ENCODE results near the gene PNKD. TPM values are rescaled to one million over a fixed set of nuclear protein-coding genes. Genes with fewer than 3 reads are reported as not detected.

Gene PNKD
- total and polyA plus RNA-seq, 2 of the 8 experiments (the other 6 are each of a cell fraction or from before 2014, with no cell fraction given) = 43.9 to 65.4 TPM

DNA sequence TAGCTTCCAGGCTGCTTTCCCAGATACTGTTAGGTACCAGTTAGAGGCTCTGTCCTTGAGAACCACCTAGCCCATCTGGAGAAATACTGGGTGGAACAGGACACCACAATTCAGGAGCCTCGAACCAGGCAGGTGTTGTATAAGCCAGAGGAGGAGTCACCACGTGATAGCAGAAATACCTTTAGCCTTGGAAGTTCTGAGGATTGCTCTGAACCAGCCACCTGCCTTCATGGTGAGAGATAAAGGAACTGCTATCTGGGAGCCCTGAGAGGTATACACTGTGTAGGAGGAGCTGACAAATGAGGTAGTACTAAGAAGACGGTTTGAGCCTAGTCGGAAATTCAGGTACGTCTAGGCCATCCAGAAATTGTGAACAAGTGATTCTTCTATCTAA lies 17.1 kb upstream of the PNKD start:
- Histone ChIP-seq H3K4me1 (replicated peaks in 1 of 4; ENCODE audit: control insufficient read depth in 3 of 4, insufficient read depth in 4 of 4, low read length in 3 of 4) (no peaks in the 10 kb centered on the region), H3K9ac (replicated peaks in 1 of 4; ENCODE audit: extremely low read depth in 1 of 4, low read depth in 3 of 4, low read length in 3 of 4) (no peak overlapping the region), H2BK5ac (ENCODE audit: low read depth, low read length) (no peak overlapping the region), H2BK20ac (ENCODE audit: low read length) (no peak overlapping the region), H2BK12ac (ENCODE audit: low read depth, low read length) (no peak overlapping the region), H3K4me3 (ENCODE audit: extremely low read depth in 1 of 4, insufficient read depth in 2 of 4, low read depth in 3 of 4, low read length in 4 of 4) (no peak overlapping the region), H2AK5ac (ENCODE audit: low read depth, low read length) (no peak overlapping the region), H2BK120ac (replicated peaks; ENCODE audit: low read depth, low read length) (no peak overlapping the region), H3K27me3 (replicated peaks in 1 of 4; ENCODE audit: control insufficient read depth in 3 of 4, extremely low read depth in 1 of 4, insufficient read depth in 3 of 4, low read length in 3 of 4) (no peaks in the 10 kb centered on the region), H4K91ac (replicated peaks; ENCODE audit: insufficient read length, low read length) (no peak overlapping the region), H3K27ac (ENCODE audit: low read depth, low read length) (no peak overlapping the region), H3K4ac (replicated peaks; ENCODE audit: insufficient read length, low read depth, low read length) (no peak overlapping the region), H3K14ac (ENCODE audit: insufficient read length) (no peak overlapping the region), H3K79me1 (ENCODE audit: low read depth, low read length) (no peaks in the 10 kb centered on the region), H2BK15ac (ENCODE audit: low read length) (no peak overlapping the region), H3K9me3 (ENCODE audit: insufficient read depth in 2 of 2, low read depth in 1 of 2, low read length in 1 of 2) (no peaks in the 10 kb centered on the region), H4K8ac (ENCODE audit: extremely low read depth, insufficient read depth, low read length) (no peak overlapping the region), H3K79me2 (ENCODE audit: control insufficient read depth in 1 of 2, insufficient read depth in 2 of 2, low read length in 2 of 2) (no peaks in the 10 kb centered on the region), H3K23me2 (ENCODE audit: low read depth, low read length) (no peaks in the 10 kb centered on the region), H3K23ac (ENCODE audit: insufficient read length) (no peak overlapping the region), H3K56ac (replicated peaks; ENCODE audit: insufficient read length, low read depth, low read length) (no peak overlapping the region), H2AFZ (ENCODE audit: low read length) (no peak overlapping the region), H4K5ac (ENCODE audit: insufficient read length, low read depth, low read length) (no peak overlapping the region), H3K4me2 (ENCODE audit: insufficient read depth in 1 of 2, low read depth in 2 of 2, low read length in 2 of 2) (no peak overlapping the region), H4K20me1 (replicated peaks in 1 of 2; ENCODE audit: control insufficient read depth in 1 of 2, insufficient read depth in 2 of 2, low read length in 2 of 2) (peaks cover 0 to 2% of the 10 kb centered on the region in 2 experiments), H3K36me3 (ENCODE audit: control insufficient read depth in 2 of 4, insufficient read depth in 4 of 4, low read length in 3 of 4) (peaks cover 34 to 76% (median 64%) of the 10 kb centered on the region in 4 experiments), H3K18ac (ENCODE audit: extremely low read depth, low read length) (no peak overlapping the region)
- 85% methylated on average over 5 of the region's 5 CpGs; no CpG with 5 or more reads in 1 of the 2 experiments for WGBS, 2 experiments (ENCODE audit: extremely low coverage in 1 of 2, insufficient coverage in 1 of 2, insufficient read length in 1 of 2, insufficient replicate concordance in 2 of 2, low coverage in 1 of 2, low lambda C conversion rate in 2 of 2, missing lambda C conversion rate in 1 of 2)
- DNase-seq (ENCODE audit: low read depth in 1 of 2, low spot score in 2 of 2) (no peak), FAIRE-seq (no peak)
- CTCF ChIA-PET (ENCODE audit: partially characterized antibody) = interaction anchor here (0.9 to 2.5 kb wide), 9 partner anchors 13 to 393 kb away, joined by 3 to 22 read pairs (median 4); no protein-coding TSS in a partner anchor
- POLR2A ChIA-PET (ENCODE audit: partially characterized antibody) = interaction anchor here (0.8 to 2.7 kb wide), 5 partner anchors 8 to 17 kb away, joined by 3 to 7 read pairs (median 3); partner anchors contain the start of genes AAMP, GPBAR1 and PNKD
- TF ChIP-seq BRCA1 (IDR thresholded peaks at IDR 0.05; ENCODE audit: low read depth, low read length) (no peak), EP300 (IDR thresholded peaks at IDR 0.05; ENCODE audit: borderline replicate concordance in 1 of 2, low read depth in 2 of 2, low read length in 2 of 2) (no peak), SAP30 (IDR thresholded peaks at IDR 0.05; ENCODE audit: insufficient read depth, insufficient replicate concordance, low read length) (no peak), GABPA (IDR thresholded peaks at IDR 0.05; ENCODE audit: borderline replicate concordance, insufficient read depth, low read length) (no peak), TAF7 (optimal IDR thresholded peaks at IDR 0.05; ENCODE audit: borderline replicate concordance, low read depth, low read length) (no peak), CHD1 (IDR thresholded peaks at IDR 0.05; ENCODE audit: low read depth, low read length) (no peak), BACH1 (IDR thresholded peaks at IDR 0.05; ENCODE audit: low read length) (no peak), RAD21 (IDR thresholded peaks at IDR 0.05 in 1 of 2, conservative IDR thresholded peaks at IDR 0.05 in 1 of 2; ENCODE audit: low read depth in 2 of 2, low read length in 2 of 2) (no peak), CBX5 (IDR thresholded peaks at IDR 0.05; ENCODE audit: low read depth, low read length) (no peak)
- TF ChIP-seq, protein P1, sequence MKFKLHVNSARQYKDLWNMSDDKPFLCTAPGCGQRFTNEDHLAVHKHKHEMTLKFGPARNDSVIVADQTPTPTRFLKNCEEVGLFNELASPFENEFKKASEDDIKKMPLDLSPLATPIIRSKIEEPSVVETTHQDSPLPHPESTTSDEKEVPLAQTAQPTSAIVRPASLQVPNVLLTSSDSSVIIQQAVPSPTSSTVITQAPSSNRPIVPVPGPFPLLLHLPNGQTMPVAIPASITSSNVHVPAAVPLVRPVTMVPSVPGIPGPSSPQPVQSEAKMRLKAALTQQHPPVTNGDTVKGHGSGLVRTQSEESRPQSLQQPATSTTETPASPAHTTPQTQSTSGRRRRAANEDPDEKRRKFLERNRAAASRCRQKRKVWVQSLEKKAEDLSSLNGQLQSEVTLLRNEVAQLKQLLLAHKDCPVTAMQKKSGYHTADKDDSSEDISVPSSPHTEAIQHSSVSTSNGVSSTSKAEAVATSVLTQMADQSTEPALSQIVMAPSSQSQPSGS (IDR thresholded peaks at IDR 0.05; ENCODE audit: low read length) = no peak
- TF ChIP-seq, protein P2, sequence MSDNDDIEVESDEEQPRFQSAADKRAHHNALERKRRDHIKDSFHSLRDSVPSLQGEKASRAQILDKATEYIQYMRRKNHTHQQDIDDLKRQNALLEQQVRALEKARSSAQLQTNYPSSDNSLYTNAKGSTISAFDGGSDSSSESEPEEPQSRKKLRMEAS (IDR thresholded peaks at IDR 0.05) = no peak
